ENCODE measurements around the gene AMBN.

DNA sequence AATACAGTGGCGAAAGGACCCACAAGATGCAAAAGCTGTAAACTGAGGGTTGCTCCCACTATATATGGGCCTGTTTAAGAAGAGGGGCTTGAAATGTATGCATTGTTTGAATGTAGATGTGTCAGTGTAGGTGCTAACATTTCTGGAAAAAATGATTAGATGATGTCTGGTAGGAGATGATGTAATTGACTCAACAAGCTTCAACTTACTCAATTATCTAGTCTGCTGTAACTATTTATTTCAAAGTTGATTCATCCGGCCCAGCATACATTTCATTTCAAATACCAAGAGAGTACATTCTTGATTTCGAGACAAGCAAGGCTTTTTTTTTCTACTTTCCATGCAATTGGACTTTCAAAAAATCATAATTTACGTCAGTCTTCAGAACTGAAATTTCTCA, 27.2 kb downstream of the AMBN start:
- TF ChIP-seq, protein P1, sequence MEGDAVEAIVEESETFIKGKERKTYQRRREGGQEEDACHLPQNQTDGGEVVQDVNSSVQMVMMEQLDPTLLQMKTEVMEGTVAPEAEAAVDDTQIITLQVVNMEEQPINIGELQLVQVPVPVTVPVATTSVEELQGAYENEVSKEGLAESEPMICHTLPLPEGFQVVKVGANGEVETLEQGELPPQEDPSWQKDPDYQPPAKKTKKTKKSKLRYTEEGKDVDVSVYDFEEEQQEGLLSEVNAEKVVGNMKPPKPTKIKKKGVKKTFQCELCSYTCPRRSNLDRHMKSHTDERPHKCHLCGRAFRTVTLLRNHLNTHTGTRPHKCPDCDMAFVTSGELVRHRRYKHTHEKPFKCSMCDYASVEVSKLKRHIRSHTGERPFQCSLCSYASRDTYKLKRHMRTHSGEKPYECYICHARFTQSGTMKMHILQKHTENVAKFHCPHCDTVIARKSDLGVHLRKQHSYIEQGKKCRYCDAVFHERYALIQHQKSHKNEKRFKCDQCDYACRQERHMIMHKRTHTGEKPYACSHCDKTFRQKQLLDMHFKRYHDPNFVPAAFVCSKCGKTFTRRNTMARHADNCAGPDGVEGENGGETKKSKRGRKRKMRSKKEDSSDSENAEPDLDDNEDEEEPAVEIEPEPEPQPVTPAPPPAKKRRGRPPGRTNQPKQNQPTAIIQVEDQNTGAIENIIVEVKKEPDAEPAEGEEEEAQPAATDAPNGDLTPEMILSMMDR (IDR thresholded peaks at IDR 0.05), result no peak
- no peak for TF ChIP-seq POLR2A (IDR thresholded peaks at IDR 0.05)
